MM.1S (cell line): ENCODE results near the gene ADAM23.

Experiments used
- EZH2 ChIP-seq: fragments of 300-600 bp; sonication (generic); optimal IDR thresholded peaks from 2 replicates; pipeline ENCODE3; 2017; ENCODE audit warnings: low read depth, mild to moderate bottlenecking, antibody characterized with exemption, low read length, mixed read lengths
- TF ChIP-seq, protein P1 (sequence below): fragments of 300-600 bp; sonication (generic); IDR thresholded peaks from 2 replicates; pipeline ENCODE4 v1.5.1; 2016; ENCODE audit warnings: antibody characterized with exemption, low read length, mixed read lengths

DNA sequence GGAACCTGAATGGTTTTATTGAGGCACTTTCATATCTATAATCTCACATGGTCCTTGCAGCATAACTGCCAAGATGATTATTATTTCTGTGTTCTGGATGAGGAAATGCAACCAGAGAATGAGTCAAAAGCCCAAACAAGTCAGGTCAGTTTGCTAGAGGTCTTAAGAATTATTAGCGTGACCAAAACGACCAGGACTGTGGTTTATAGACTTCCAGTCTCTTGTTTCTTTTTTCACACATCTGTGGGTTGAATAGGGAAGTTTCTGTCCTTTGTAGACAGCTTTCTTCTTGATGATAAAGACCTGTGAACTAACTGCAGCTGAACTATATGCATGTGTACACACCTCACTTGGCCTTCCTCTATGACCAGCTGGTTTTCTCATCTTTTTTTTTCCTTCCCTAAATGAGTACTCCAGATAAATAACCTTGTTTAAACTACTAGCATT lies 13.9 kb downstream of the ADAM23 start:
- TF ChIP-seq EZH2, result no peak
- TF ChIP-seq, protein P1, sequence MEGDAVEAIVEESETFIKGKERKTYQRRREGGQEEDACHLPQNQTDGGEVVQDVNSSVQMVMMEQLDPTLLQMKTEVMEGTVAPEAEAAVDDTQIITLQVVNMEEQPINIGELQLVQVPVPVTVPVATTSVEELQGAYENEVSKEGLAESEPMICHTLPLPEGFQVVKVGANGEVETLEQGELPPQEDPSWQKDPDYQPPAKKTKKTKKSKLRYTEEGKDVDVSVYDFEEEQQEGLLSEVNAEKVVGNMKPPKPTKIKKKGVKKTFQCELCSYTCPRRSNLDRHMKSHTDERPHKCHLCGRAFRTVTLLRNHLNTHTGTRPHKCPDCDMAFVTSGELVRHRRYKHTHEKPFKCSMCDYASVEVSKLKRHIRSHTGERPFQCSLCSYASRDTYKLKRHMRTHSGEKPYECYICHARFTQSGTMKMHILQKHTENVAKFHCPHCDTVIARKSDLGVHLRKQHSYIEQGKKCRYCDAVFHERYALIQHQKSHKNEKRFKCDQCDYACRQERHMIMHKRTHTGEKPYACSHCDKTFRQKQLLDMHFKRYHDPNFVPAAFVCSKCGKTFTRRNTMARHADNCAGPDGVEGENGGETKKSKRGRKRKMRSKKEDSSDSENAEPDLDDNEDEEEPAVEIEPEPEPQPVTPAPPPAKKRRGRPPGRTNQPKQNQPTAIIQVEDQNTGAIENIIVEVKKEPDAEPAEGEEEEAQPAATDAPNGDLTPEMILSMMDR, result no peak
